ENCODE results near the gene SMARCD1. TPM values are rescaled to one million over a fixed set of nuclear protein-coding genes. Genes with fewer than 3 reads are reported as not detected.
"Not testable (repeated sequence)": the region's sequence is repeated elsewhere in the genome, so short reads cannot be mapped to it uniquely, and the experiment has no call there.

SMARCD1 gene
- total and polyA plus RNA-seq, 11 donors: 8.5 to 35.7 (median 19.3) TPM

DNA sequence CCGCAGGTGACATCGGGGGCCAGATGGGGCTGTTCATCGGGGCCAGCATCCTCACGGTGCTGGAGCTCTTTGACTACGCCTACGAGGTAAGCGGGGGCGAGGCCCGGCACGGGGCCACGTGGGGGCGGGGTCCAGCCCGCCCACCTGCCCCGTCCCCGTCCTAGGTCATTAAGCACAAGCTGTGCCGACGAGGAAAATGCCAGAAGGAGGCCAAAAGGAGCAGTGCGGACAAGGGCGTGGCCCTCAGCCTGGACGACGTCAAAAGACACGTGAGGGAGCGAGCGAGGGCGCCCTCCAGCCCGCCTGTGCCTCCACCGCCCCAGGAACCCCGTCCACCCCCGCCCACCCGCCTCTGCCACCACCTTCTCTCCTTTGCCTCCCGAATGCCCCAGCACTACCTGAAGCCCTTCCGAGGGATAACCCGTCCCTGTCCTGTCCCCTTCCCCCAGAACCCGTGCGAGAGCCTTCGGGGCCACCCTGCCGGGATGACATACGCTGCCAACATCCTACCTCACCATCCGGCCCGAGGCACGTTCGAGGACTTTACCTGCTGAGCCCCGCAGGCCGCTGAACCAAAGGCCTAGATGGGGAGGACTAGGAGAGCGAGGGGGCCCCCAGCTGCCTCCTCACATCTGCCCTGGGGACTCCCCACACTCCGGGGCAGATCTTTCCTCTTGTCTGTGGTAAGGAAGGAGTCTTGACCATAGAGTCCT, 3.9 kb upstream of the SMARCD1 start:
- TF ChIP-seq CTCF (IDR thresholded peaks at IDR 0.05) (no peak), POLR2A (IDR thresholded peaks at IDR 0.05) (no peak)
- Histone ChIP-seq H3K4me3 (no peak overlapping the region), H3K9me3 (no peaks in the 10 kb centered on the region), H3K27ac (no peak overlapping the region), H3K27me3 (no peaks in the 10 kb centered on the region), H3K4me1 (peaks cover 0 to 20% (median 11%) of the 10 kb centered on the region in 12 donors), H3K36me3 (no peaks in the 10 kb centered on the region)
- 45 to 54% (median 49%) methylated on average over 43 to 46 of the region's 46 CpGs for WGBS, 4 donors
- DNase-seq (no peak), ATAC-seq (no peak)
- intact Hi-C loops (cut with DNase I): loop anchor here in 3 of 10 donors (10.0 kb wide), 1 partner anchor 234 kb away; no protein-coding TSS in a partner anchor

GRCh38 chr12:50082644-50083043, 2.5 kb upstream of the SMARCD1 start:
- Histone ChIP-seq H3K27ac (no peak overlapping the region), H3K4me1 (peaks cover 0 to 23% (median 11%) of the 10 kb centered on the region in 12 donors), H3K36me3 (peaks cover 0 to 13% (median 12%) of the 10 kb centered on the region in 9 donors), H3K9me3 (no peaks in the 10 kb centered on the region), H3K27me3 (no peaks in the 10 kb centered on the region), H3K4me3 (no peak overlapping the region)
- DNase-seq (no peak), ATAC-seq (no peak)
- intact Hi-C loops (cut with DNase I): loop anchor here in 3 of 10 donors (10.0 kb wide), 1 partner anchor 232 kb away; no protein-coding TSS in a partner anchor
- 84 to 87% (median 86%) methylated on average over 7 of the region's 7 CpGs for WGBS, 4 donors
- TF ChIP-seq POLR2A (IDR thresholded peaks at IDR 0.05): no peak
- TF ChIP-seq CTCF (IDR thresholded peaks at IDR 0.05): no peak

GRCh38 chr12:50083301-50083700, 1.8 kb upstream of the SMARCD1 start:
- no peaks in the 10 kb centered on the region for H3K27me3 ChIP-seq
- H3K4me3 ChIP-seq: no peak overlapping the region
- H3K27ac ChIP-seq: no peak overlapping the region
- WGBS, 4 donors: 83 to 100% (median 95%) methylated on average over 1 of the region's 1 CpG
- no peaks in the 10 kb centered on the region for H3K9me3 ChIP-seq
- peaks cover 0 to 20% (median 17%) of the 10 kb centered on the region in 9 donors for H3K36me3 ChIP-seq
- intact Hi-C loops (cut with DNase I): loop anchor here in 3 of 10 donors (10.0 kb wide), 1 partner anchor 232 kb away; no protein-coding TSS in a partner anchor
- H3K4me1 ChIP-seq: peaks cover 0 to 29% (median 12%) of the 10 kb centered on the region in 12 donors
- DNase-seq: no peak
- no peak for ATAC-seq
- TF ChIP-seq CTCF (IDR thresholded peaks at IDR 0.05): no peak
- TF ChIP-seq POLR2A (IDR thresholded peaks at IDR 0.05): no peak

- H3K9me3 ChIP-seq, ATAC-seq, DNase-seq, H3K27me3 ChIP-seq: not testable (repeated sequence)
- WGBS, 4 donors: 37 to 44% (median 40%) methylated on average over 7 of the region's 7 CpGs
- peak overlapping the region; percentile 80 to 99 (median 94) for H3K4me3 ChIP-seq
- peaks cover under 1 to 31% (median 28%) of the 10 kb centered on the region in 9 donors for H3K36me3 ChIP-seq
- H3K4me1 ChIP-seq: peaks cover 0 to 29% (median 14%) of the 10 kb centered on the region in 12 donors
- peak overlapping the region; percentile 90 to 100 (median 98) for H3K27ac ChIP-seq
- intact Hi-C loops (cut with DNase I): loop anchor here in 4 of 10 donors (2.0 to 10.0 kb wide), 3 partner anchors 26 to 230 kb away; partner anchors contain the start of gene CERS5 (in 1 of the 4)
Observed at GRCh38 chr12:50084409-50084774, 750 bp upstream of the SMARCD1 start.
